Endodermal cell (in vitro differentiated cells): ENCODE measurements around the gene PAX5. TPM values are rescaled to one million over a fixed set of nuclear protein-coding genes. Genes with fewer than 3 reads are reported as not detected.

Experiments used
- DNase-seq: peaks from one replicate; pipeline ENCODE4 v3.0.0-alpha.2; 2017
- H3K27ac ChIP-seq: 2 replicates; pipeline ENCODE4 v1.5.1; 2013; ENCODE audit warnings: mild to moderate bottlenecking, low read depth, low read length, moderate library complexity
- H3K27me3 ChIP-seq: 2 replicates; pipeline ENCODE4 v1.6.1; 2013; ENCODE audit warnings: mild to moderate bottlenecking, low read length, moderate library complexity; ENCODE audit not compliant: insufficient read depth, control insufficient read depth, poor library complexity, severe bottlenecking
- H3K36me3 ChIP-seq: 2 replicates; pipeline ENCODE4 v1.7.0; 2013; ENCODE audit warnings: mild to moderate bottlenecking, low read length, moderate library complexity; ENCODE audit not compliant: control insufficient read depth, insufficient read depth
- H3K4me1 ChIP-seq: one replicate; pipeline ENCODE4 v1.7.0; 2013; ENCODE audit warnings: low read length; ENCODE audit not compliant: control insufficient read depth, insufficient read depth
- H3K4me3 ChIP-seq: 2 replicates; pipeline ENCODE4 v1.5.1; 2013; ENCODE audit warnings: mild to moderate bottlenecking, low read length, moderate library complexity
- H3K9ac ChIP-seq: 2 replicates; pipeline ENCODE4 v1.6.1; 2013; ENCODE audit warnings: mild to moderate bottlenecking, low read length, moderate library complexity; ENCODE audit not compliant: poor library complexity, severe bottlenecking; ENCODE audit errors: extremely low read depth
- H3K9me3 ChIP-seq: 2 replicates; pipeline ENCODE4 v1.6.1; 2013; ENCODE audit warnings: mild to moderate bottlenecking, low read length, moderate library complexity; ENCODE audit not compliant: control insufficient read depth
- H3K27ac Mint-ChIP-seq: 2 replicates; pipeline ENCODE4 v1.8.0; 2020; ENCODE audit warnings: mixed read lengths
- H3K27me3 Mint-ChIP-seq: 2 replicates; pipeline ENCODE4 v1.8.0; 2021; ENCODE audit warnings: mild to moderate bottlenecking, mixed read lengths; ENCODE audit not compliant: insufficient read depth
- H3K36me3 Mint-ChIP-seq: 2 replicates; pipeline ENCODE4 v1.8.0; 2020; ENCODE audit warnings: low read depth, mixed read lengths
- H3K4me1 Mint-ChIP-seq: 2 replicates; pipeline ENCODE4 v1.8.0; 2020; ENCODE audit warnings: mixed read lengths
- H3K4me3 Mint-ChIP-seq: 2 replicates; pipeline ENCODE4 v1.8.0; 2020; ENCODE audit warnings: mild to moderate bottlenecking, moderate library complexity, mixed read lengths
- H3K9me3 Mint-ChIP-seq: 2 replicates; pipeline ENCODE4 v1.8.0; 2020; ENCODE audit warnings: mild to moderate bottlenecking, mixed read lengths
- CTCF ChIP-seq: fragments of 200-600 bp; sonication (generic); conservative IDR thresholded peaks from 2 replicates; pipeline ENCODE4 v1.5.0; 2021; ENCODE audit warnings: antibody characterized with exemption, mild to moderate bottlenecking
- WGBS, 2 experiments: methylation state at CpG; one replicate each; pipeline versions ENCODE4 v1.1.5 to v1.1.7; 2013; ENCODE audit warnings: missing lambda C conversion rate in 2 of 2, mixed read lengths in 1 of 2; ENCODE audit not compliant: insufficient coverage in 1 of 2, insufficient read length in 1 of 2; 5-methylcytosine and 5-hydroxymethylcytosine counted together
- total RNA-seq, 2 donors: library from RNA; stranded (reverse); fragmentation: NEBNext Ultra II Directional in 1 of 2; extraction: Animal tissue kit (Norgen Biotek cat#: 25700) in 1 of 2; gene quantifications; 2 replicates in 1 of 2; 3 replicates in 1 of 2; pipeline ENCODE4 v1.2.1, GENCODE V29; 2021

PAX5 gene
- total RNA-seq, 2 donors from 2014 or later = 0.15 TPM; not detected in 1

GRCh38 chr9:36897019-36897418 is 137.0 kb downstream of the PAX5 start:
- no peak overlapping the region for H3K4me3 Mint-ChIP-seq
- no peak overlapping the region for H3K27ac Mint-ChIP-seq
- DNase-seq = peak; percentile 52
- H3K36me3 ChIP-seq = no peaks in the 10 kb centered on the region
- H3K9me3 Mint-ChIP-seq = no peaks in the 10 kb centered on the region
- H3K27me3 ChIP-seq = peaks cover 91% of the 10 kb centered on the region
- no peak for TF ChIP-seq CTCF
- peaks cover 4% of the 10 kb centered on the region for H3K4me1 ChIP-seq
- peaks cover 13% of the 10 kb centered on the region for H3K4me1 Mint-ChIP-seq
- H3K36me3 Mint-ChIP-seq = no peaks in the 10 kb centered on the region
- no peaks in the 10 kb centered on the region for H3K9me3 ChIP-seq
- no peak overlapping the region for H3K4me3 ChIP-seq
- 86 to 87% methylated on average over 7 to 10 of the region's 10 CpGs for WGBS, 2 experiments
- H3K27ac ChIP-seq = no peak overlapping the region
- peaks cover 95% of the 10 kb centered on the region for H3K27me3 Mint-ChIP-seq
- no peak overlapping the region for H3K9ac ChIP-seq

GRCh38 chr9:36896296-36896695 is 137.8 kb downstream of the PAX5 start:
- no peaks in the 10 kb centered on the region for H3K36me3 Mint-ChIP-seq

GRCh38 chr9:36895744-36896260 is 138.3 kb downstream of the PAX5 start:
- Mint-ChIP-seq H3K9me3 (no peaks in the 10 kb centered on the region), H3K36me3 (no peaks in the 10 kb centered on the region), H3K4me1 (peaks cover 23% of the 10 kb centered on the region), H3K27me3 (peaks cover 85% of the 10 kb centered on the region), H3K4me3 (no peak overlapping the region), H3K27ac (no peak overlapping the region)
- H3K4me3 ChIP-seq = no peak overlapping the region
- WGBS, 2 experiments = 67 to 73% methylated on average over 5 of the region's 5 CpGs
- H3K36me3 ChIP-seq = no peaks in the 10 kb centered on the region
- no peak overlapping the region for H3K9ac ChIP-seq
- H3K27ac ChIP-seq = no peak overlapping the region
- peak; percentile 62 for DNase-seq
- TF ChIP-seq CTCF = peak; percentile 60
- peaks cover 82% of the 10 kb centered on the region for H3K27me3 ChIP-seq
- no peaks in the 10 kb centered on the region for H3K9me3 ChIP-seq
- H3K4me1 ChIP-seq = peaks cover 12% of the 10 kb centered on the region

More at GRCh38 chr9:36896296-36896695, 137.8 kb downstream of the PAX5 start:
- no peak for TF ChIP-seq CTCF
- Histone ChIP-seq H3K9me3 (no peaks in the 10 kb centered on the region), H3K4me3 (no peak overlapping the region), H3K36me3 (no peaks in the 10 kb centered on the region), H3K27me3 (peaks cover 85% of the 10 kb centered on the region), H3K4me1 (peaks cover 10% of the 10 kb centered on the region), H3K9ac (no peak overlapping the region), H3K27ac (no peak overlapping the region)
- WGBS, 2 experiments = 93 to 95% methylated on average over 2 to 6 of the region's 6 CpGs
- peaks cover 20% of the 10 kb centered on the region for H3K4me1 Mint-ChIP-seq
- no peaks in the 10 kb centered on the region for H3K9me3 Mint-ChIP-seq
- H3K27ac Mint-ChIP-seq = no peak overlapping the region
- H3K4me3 Mint-ChIP-seq = no peak overlapping the region
- peaks cover 89% of the 10 kb centered on the region for H3K27me3 Mint-ChIP-seq
- DNase-seq = no peak
